GM12878 (cell line): ENCODE data around the gene PACS2. TPM values are rescaled to one million over a fixed set of nuclear protein-coding genes. Genes with fewer than 3 reads are reported as not detected.
A peak's percentile ranks its signal among the peaks of the same experiment; 100 is the strongest.

Source experiments
- ATAC-seq: fragments of 200-7000 bp; cut with Tn5 transposase; 3 replicates; pipeline ENCODE4 v1.9.1; 2020; ENCODE audit warnings: mild to moderate bottlenecking, moderate library complexity
- BruUV-seq: library from RNA; stranded (reverse); fragments of 400-500 nt; replicated peaks from 2 replicates; lab custom pipeline; 2021; lab: Mats Ljungman, UMichigan
- CTCF ChIA-PET: fragments of 300-600 bp; sonication (Branson Sonifier 250); formaldehyde crosslinking; extraction: SDS; loops from one replicate; lab custom pipeline; 2021; ENCODE audit warnings: inconsistent platforms; lab: Yijun Ruan, JAX
- POLR2A ChIA-PET: fragments of 350-600 bp; formaldehyde crosslinking; extraction: SDS; loops from one replicate; lab custom pipeline; 2021; ENCODE audit warnings: inconsistent platforms; lab: Charles Lee
- RAD21 ChIA-PET: fragments of 300-600 bp; sonication (Branson Sonifier 250); formaldehyde crosslinking; loops from one replicate; lab custom pipeline; 2023; ENCODE audit warnings: antibody characterized with exemption; ENCODE audit not compliant: unreplicated experiment; lab: Charles Lee
- SMC1A ChIA-PET: fragments of 300-600 bp; sonication (Branson Sonifier 250); formaldehyde crosslinking; loops from one replicate; lab custom pipeline; 2023; ENCODE audit not compliant: unreplicated experiment, uncharacterized antibody; lab: Charles Lee
- DNase-seq: peaks from one replicate; pipeline ENCODE4 v3.0.0-alpha.2; 2011; ENCODE audit warnings: low read depth, low spot score
- FAIRE-seq: peaks from 3 replicates; lab custom pipeline; 2011; peaks lifted over from hg19 to GRCh38; lab: Jason Lieb, UNC
- H2AFZ ChIP-seq: 2 replicates; pipeline ENCODE4 v1.6.0; 2011; ENCODE audit warnings: low read depth, low read length, control low read depth; ENCODE audit not compliant: control insufficient read depth
- H3K27ac ChIP-seq: 2 replicates; pipeline ENCODE4 v1.5.1; 2011; ENCODE audit warnings: control low read depth; ENCODE audit not compliant: control insufficient read depth, insufficient read depth
- H3K27me3 ChIP-seq, 2 experiments: replicated peaks in 1 of 2; 2 replicates each; pipeline versions ENCODE4 v1.6.0 to v1.6.1; 2011; ENCODE audit warnings: low read length in 1 of 2; ENCODE audit not compliant: control insufficient read depth in 2 of 2, insufficient read depth in 2 of 2
- H3K36me3 ChIP-seq, 2 experiments: 2 replicates each; pipeline ENCODE4 v1.5.1; 2011; ENCODE audit warnings: low read length in 1 of 2; ENCODE audit not compliant: control insufficient read depth in 2 of 2, insufficient read depth in 2 of 2
- H3K4me1 ChIP-seq: 2 replicates; pipeline ENCODE4 v1.6.1; 2011; ENCODE audit warnings: mild to moderate bottlenecking, low read length, moderate library complexity, mixed read lengths; ENCODE audit not compliant: control insufficient read depth, insufficient read depth
- H3K4me2 ChIP-seq: 2 replicates; pipeline ENCODE4 v1.6.0; 2011; ENCODE audit warnings: control low read depth; ENCODE audit not compliant: control insufficient read depth, insufficient read depth
- H3K4me3 ChIP-seq: fragments of 200-600 bp; sonication (generic); 2 replicates; pipeline ENCODE4 v1.5.1; 2016
- H3K79me2 ChIP-seq: 2 replicates; pipeline ENCODE4 v1.6.0; 2011; ENCODE audit warnings: low read length; ENCODE audit not compliant: control insufficient read depth, insufficient read depth
- H3K9ac ChIP-seq: 2 replicates; pipeline ENCODE4 v1.8.0; 2011; ENCODE audit warnings: low read length, control low read depth, mixed read lengths; ENCODE audit not compliant: control insufficient read depth, insufficient read depth
- H3K9me3 ChIP-seq: replicated peaks from 3 replicates; pipeline ENCODE4 v1.5.1; 2011; ENCODE audit warnings: mild to moderate bottlenecking, low read length; ENCODE audit not compliant: control insufficient read depth, insufficient read depth
- H4K20me1 ChIP-seq: 2 replicates; pipeline ENCODE4 v1.6.0; 2011; ENCODE audit not compliant: control insufficient read depth, insufficient read depth
- DPF2 ChIP-seq: fragments of 450-650 bp; IDR thresholded peaks from 2 replicates; pipeline ENCODE4 v1.6.1; 2017; ENCODE audit warnings: mild to moderate bottlenecking
- EP300 ChIP-seq, 2 experiments: fragments of 150-350 bp in 1 of 2; IDR thresholded peaks; 2 replicates each; pipeline ENCODE4 v1.6.1; 2011 to 2012; ENCODE audit warnings: low read depth in 2 of 2, low read length in 2 of 2, borderline replicate concordance in 1 of 2, improper control_type of control experiment in 1 of 2, inconsistent platforms in 1 of 2; ENCODE audit not compliant: control insufficient read depth in 1 of 2
- NR2C1 ChIP-seq: fragments of 450-650 bp; IDR thresholded peaks from 2 replicates; pipeline ENCODE4 v1.6.1; 2017; ENCODE audit warnings: antibody characterized with exemption, mild to moderate bottlenecking, moderate library complexity
- SP1 ChIP-seq: IDR thresholded peaks from one replicate; pipeline ENCODE4 v1.6.1; 2011; ENCODE audit warnings: low read depth, low read length
- ZBTB33 ChIP-seq: fragments of 450-650 bp; IDR thresholded peaks from 2 replicates; pipeline ENCODE4 v1.6.1; 2017; ENCODE audit warnings: mild to moderate bottlenecking
- ZNF24 ChIP-seq: fragments of 450-650 bp; IDR thresholded peaks from 2 replicates; pipeline ENCODE4 v1.6.1; 2017; ENCODE audit warnings: antibody characterized with exemption, mild to moderate bottlenecking
- WGBS: methylation state at CpG from one replicate; pipeline ENCODE4 v1.1.6; 2016; ENCODE audit warnings: low lambda C conversion rate; ENCODE audit not compliant: insufficient replicate concordance, insufficient coverage; ENCODE audit errors: missing lambda C conversion rate; 5-methylcytosine and 5-hydroxymethylcytosine counted together
- in situ Hi-C: fragments of 300-500 bp; cut with MboI; formaldehyde crosslinking; loops from 9 replicates; pipeline ENCODE4 v1.14.3; 2018; ENCODE audit warnings: mixed read lengths
- intact Hi-C: fragments of 100-400 bp; cut with micrococcal nuclease; formaldehyde crosslinking; loops from one replicate; pipeline ENCODE4 v1.14.2; 2022; ENCODE audit not compliant: unreplicated experiment
- polyA plus RNA-seq, 11 experiments: library from polyadenylated mRNA; depleted of rRNA in 4 of 11; unstranded in 6 of 11; stranded (reverse) in 5 of 11; fragments of >200 nt; fragmentation: Nextera tagmentation in 4 of 11; fragmentation: Illumina TruSeq in 1 of 11; extraction: Ambion mirVana in 4 of 11; extraction: Trizol in 1 of 11; gene quantifications; 1 replicate in 1 of 11; 2 replicates in 10 of 11; pipeline versions ENCODE4 v1.2.1 to v1.2.3, GENCODE V29; 2011 to 2016; ENCODE audit warnings: inconsistent platforms in 2 of 11, missing spikeins in 2 of 11, low read depth in 1 of 11
- total RNA-seq, 4 experiments: library from RNA; depleted of rRNA in 3 of 4; stranded (reverse); fragments of >200 nt in 3 of 4; fragmentation: Illumina TruSeq in 1 of 4; extraction: Trizol in 1 of 4; gene quantifications; 2 replicates each; pipeline versions ENCODE4 v1.2.1 to v1.2.3, GENCODE V29; 2013 to 2021

Gene PACS2
- total and polyA plus RNA-seq, 10 of the 15 experiments (the other 5 are each of a cell fraction or from before 2014, with no cell fraction given) = 0.21 to 37.3 (median 9.4) TPM

- Histone ChIP-seq H4K20me1 (no peaks in the 10 kb centered on the region), H3K9ac (no peak overlapping the region), H3K27me3 (no peaks in the 10 kb centered on the region), H3K9me3 (no peaks in the 10 kb centered on the region), H3K27ac (no peak overlapping the region), H3K4me2 (no peak overlapping the region), H2AFZ (no peak overlapping the region), H3K36me3 (no peaks in the 10 kb centered on the region; a peak in 1 of 4 replicates), H3K4me1 (peaks cover 3% of the 10 kb centered on the region; the same call in 1 of the 2 replicates), H3K4me3 (no peak overlapping the region), H3K79me2 (no peaks in the 10 kb centered on the region)
- FAIRE-seq (peak; percentile 52), ATAC-seq (no peak), DNase-seq (no peak)
- intact Hi-C loops (no loop called here), in situ Hi-C loops (no loop called here)
- 28% methylated on average over 8 of the region's 8 CpGs for WGBS
- SMC1A ChIA-PET = no interaction called here
- no peak for TF ChIP-seq NR2C1
- TF ChIP-seq ZNF24 = no peak
- no peak for TF ChIP-seq ZBTB33
- no peak for TF ChIP-seq SP1
- TF ChIP-seq EP300 (IDR thresholded peaks at IDR 0.05; ENCODE audit: borderline replicate concordance in 1 of 2, control insufficient read depth in 1 of 2, low read depth in 2 of 2, low read length in 2 of 2) = no peak
- TF ChIP-seq DPF2 = no peak
- RAD21 ChIA-PET = no interaction called here
- no TSS peak for BruUV-seq
- CTCF ChIA-PET = interaction anchor here (0.6 kb wide), 1 partner anchor 1086 kb away, joined by 4 read pairs; no protein-coding TSS in a partner anchor
- POLR2A ChIA-PET = no interaction called here
Observed at GRCh38 chr14:105331575-105332349, 17.2 kb downstream of the PACS2 start.
